Stromal cell of bone marrow (primary cell): Measurements from ENCODE around the gene KCTD17.
A peak's percentile ranks its signal among the peaks of the same experiment; 100 is the strongest.

Experiments
- DNase-seq: peaks from one replicate; pipeline ENCODE4 v3.0.0-alpha.2; 2012; ENCODE audit warnings: low read depth

KCTD17 gene

GRCh38 chr22:37020192-37020479, 31.4 kb upstream of the KCTD17 start:
- peak; percentile 26 for DNase-seq

GRCh38 chr22:37021041-37021440, 30.5 kb upstream of the KCTD17 start:
- no peak for DNase-seq

GRCh38 chr22:37021710-37022482, 29.6 kb upstream of the KCTD17 start:
- DNase-seq, result no peak

- no peak for DNase-seq
These were observed 28.8 kb upstream of the KCTD17 start for GRCh38 chr22:37022483-37023337.

- DNase-seq, result no peak
These were observed 27.7 kb upstream of the KCTD17 start for GRCh38 chr22:37023743-37024338.

- no peak for DNase-seq
These were observed 27.0 kb upstream of the KCTD17 start for GRCh38 chr22:37024339-37025157.

- no peak for DNase-seq
These were observed 26.0 kb upstream of the KCTD17 start for GRCh38 chr22:37025500-37026070.

GRCh38 chr22:37026325-37026724, 25.2 kb upstream of the KCTD17 start:
- no peak for DNase-seq

- DNase-seq, result no peak
These were observed 24.0 kb upstream of the KCTD17 start for GRCh38 chr22:37027556-37027955.

GRCh38 chr22:37028692-37029674, 22.6 kb upstream of the KCTD17 start:
- DNase-seq, result no peak

GRCh38 chr22:37030560-37031281, 20.8 kb upstream of the KCTD17 start:
- DNase-seq, result no peak

- no peak for DNase-seq
These were observed 19.4 kb upstream of the KCTD17 start for GRCh38 chr22:37032134-37032534.

- no peak for DNase-seq
These were observed 18.7 kb upstream of the KCTD17 start for GRCh38 chr22:37032535-37033460.

GRCh38 chr22:37033605-37034430, 17.7 kb upstream of the KCTD17 start:
- no peak for DNase-seq

GRCh38 chr22:37036655-37037377, 14.7 kb upstream of the KCTD17 start:
- DNase-seq, result no peak

GRCh38 chr22:37037669-37038068, 13.9 kb upstream of the KCTD17 start:
- no peak for DNase-seq

- DNase-seq, result no peak
These were observed 12.1 kb upstream of the KCTD17 start for GRCh38 chr22:37039466-37039865.
